Thymus (tissue), 14 donors: Measurements from ENCODE around the gene DEFB127. TPM values are rescaled to one million over a fixed set of nuclear protein-coding genes. Genes with fewer than 3 reads are reported as not detected.
"Not testable (repeated sequence)": the region's sequence is repeated elsewhere in the genome, so short reads cannot be mapped to it uniquely, and the experiment has no call there.

Experiments
- DNase-seq, 9 donors: peaks; one replicate each; pipeline ENCODE4 v3.0.0-alpha.2; 2013; ENCODE audit warnings: low spot score in 9 of 9, low read depth in 6 of 9, missing footprints in 1 of 9
- H3K27ac ChIP-seq, 2 donors: one replicate each; pipeline ENCODE4 v1.5.1; 2013; ENCODE audit warnings: control low read depth in 1 of 2, low read depth in 1 of 2, low read length in 1 of 2, mild to moderate bottlenecking in 1 of 2, moderate library complexity in 1 of 2
- H3K27me3 ChIP-seq, 2 donors: one replicate each; pipeline ENCODE4 v1.5.1; 2013; ENCODE audit warnings: low read length in 1 of 2; ENCODE audit not compliant: control insufficient read depth in 2 of 2, insufficient read depth in 1 of 2
- H3K36me3 ChIP-seq, 2 donors: one replicate each; pipeline ENCODE4 v1.5.1; 2013; ENCODE audit warnings: low read length in 1 of 2, mild to moderate bottlenecking in 1 of 2, moderate library complexity in 1 of 2; ENCODE audit not compliant: control insufficient read depth in 2 of 2, insufficient read depth in 2 of 2
- H3K4me1 ChIP-seq, 2 donors: one replicate each; pipeline ENCODE4 v1.5.1; 2013; ENCODE audit warnings: low read length in 2 of 2; ENCODE audit not compliant: control insufficient read depth in 2 of 2, insufficient read depth in 2 of 2
- H3K4me3 ChIP-seq, 2 donors: one replicate each; pipeline ENCODE4 v1.5.1; 2013; ENCODE audit warnings: low read length in 2 of 2, control low read depth in 1 of 2, mild to moderate bottlenecking in 1 of 2
- H3K9me3 ChIP-seq, 2 donors: one replicate each; pipeline ENCODE4 v1.5.1; 2013; ENCODE audit warnings: low read length in 1 of 2, mild to moderate bottlenecking in 1 of 2; ENCODE audit not compliant: control insufficient read depth in 2 of 2, insufficient read depth in 1 of 2
- WGBS: extraction: QIAGEN DNeasy Blood & Tissue Kit; methylation state at CpG from one replicate; pipeline ENCODE4 v1.1.7; 2013; 5-methylcytosine and 5-hydroxymethylcytosine counted together
- long read RNA-seq, 10 donors: transcript quantifications; one replicate each; lab custom pipeline, GENCODE V29; 2026
- polyA plus RNA-seq: library from polyadenylated mRNA; stranded (reverse); fragments of 200-250 nt; gene quantifications from one replicate; pipeline ENCODE4 v1.2.3, GENCODE V29; 2013
- total RNA-seq: library from RNA; stranded (reverse); fragments of 120-200 nt; gene quantifications from one replicate; pipeline ENCODE4 v1.2.4, GENCODE V29; 2013
- donor health status: healthy.

DEFB127 gene, protein sequence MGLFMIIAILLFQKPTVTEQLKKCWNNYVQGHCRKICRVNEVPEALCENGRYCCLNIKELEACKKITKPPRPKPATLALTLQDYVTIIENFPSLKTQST
- total RNA-seq (not detected), polyA plus RNA-seq (not detected)
- long read RNA-seq, donor 1, result 0 reads
- long read RNA-seq, donor 2, result 0 reads
- long read RNA-seq, donor 3, result 0 reads
- long read RNA-seq, donor 4, result 0 reads
- long read RNA-seq, donor 5, result 0 reads
- long read RNA-seq, donor 6, result 0 reads
- long read RNA-seq, donor 7, result 0 reads
- long read RNA-seq, donor 8, result 0 reads
- long read RNA-seq, donor 9, result 0 reads
- long read RNA-seq, donor 10, result 0 reads

DNA sequence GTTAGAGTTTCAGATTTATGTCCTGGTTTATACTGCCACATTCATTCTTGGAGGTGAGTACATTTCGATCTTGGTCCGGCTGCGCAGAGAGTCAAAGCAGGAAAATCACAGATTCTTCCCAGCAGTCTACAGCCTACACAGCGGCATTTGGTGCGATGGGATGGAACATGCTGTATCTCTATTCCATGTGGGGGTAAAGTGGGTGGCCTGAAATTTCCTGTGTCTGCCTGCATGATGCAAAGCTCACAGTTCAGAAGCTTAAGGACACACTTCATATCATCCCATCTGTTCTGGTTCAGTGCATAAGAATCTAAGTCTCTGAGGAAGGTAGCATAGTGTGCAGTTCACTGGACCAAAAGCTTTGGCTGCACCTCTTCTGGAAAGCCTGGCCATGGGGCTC is at the start of gene DEFB127:
DEFB127 (plus strand) TSS at position 301 of the 400 bp plus-strand sequence; CDS start at position 392, 91 bp downstream.
- Histone ChIP-seq H3K9me3 (no peaks in the 10 kb centered on the region), H3K27me3 (no peaks in the 10 kb centered on the region), H3K4me1 (no peaks in the 10 kb centered on the region), H3K4me3 (no peak within 1 kb of the TSS), H3K27ac (no peak within 1 kb of the TSS), H3K36me3 (no peaks in the 10 kb centered on the region)
- 87% methylated on average over 5 of the region's 5 CpGs for WGBS
- DNase-seq, result no peak

DNA sequence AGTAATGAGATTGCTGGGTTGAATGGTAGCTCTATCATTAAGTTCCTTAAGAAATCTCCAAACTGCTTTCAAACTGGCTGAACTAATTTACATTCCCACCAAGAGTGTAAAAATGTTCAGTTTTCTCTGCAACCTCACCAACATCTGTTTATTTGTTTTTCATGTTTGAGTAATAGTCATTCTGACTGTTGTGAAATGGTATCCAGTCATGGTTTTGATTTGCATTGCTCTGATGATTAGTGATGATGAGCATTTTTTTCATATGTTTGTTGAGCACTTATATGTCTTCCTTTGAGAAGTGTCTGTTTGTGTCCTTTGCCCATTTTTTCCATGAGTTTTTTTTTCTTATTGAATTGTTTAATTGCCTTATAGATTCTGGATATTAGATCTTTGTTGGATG is 44.9 kb upstream of the DEFB127 start:
- no peak overlapping the region for H3K27ac ChIP-seq
- no peaks in the 10 kb centered on the region for H3K27me3 ChIP-seq
- H3K36me3 ChIP-seq, result no peaks in the 10 kb centered on the region
- H3K9me3 ChIP-seq, result peaks cover 0 to 5% of the 10 kb centered on the region in 2 donors
- H3K4me3 ChIP-seq, result no peak overlapping the region
- H3K4me1 ChIP-seq, result no peaks in the 10 kb centered on the region
- no peak for DNase-seq

DNA sequence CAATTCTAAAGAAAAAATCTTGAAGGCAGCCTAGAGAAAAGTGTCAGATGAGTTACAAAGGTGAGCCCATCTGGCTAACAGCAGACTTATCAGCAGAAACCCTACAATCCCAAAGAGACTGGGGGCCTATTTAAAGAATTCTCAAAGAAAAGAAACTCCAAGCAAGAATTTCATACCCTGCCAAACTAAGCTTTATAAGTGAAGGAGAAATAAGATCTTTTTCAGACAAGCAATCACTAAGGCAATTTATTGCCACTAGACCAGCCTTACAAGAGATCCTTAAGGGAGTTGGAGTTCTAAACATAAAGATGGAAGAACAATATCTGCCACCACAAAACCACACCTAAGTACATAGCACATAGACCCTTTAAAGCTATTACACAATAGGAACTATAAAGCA is 39.7 kb upstream of the DEFB127 start:
- Histone ChIP-seq H3K27me3 (no peaks in the 10 kb centered on the region), H3K4me3 (no peak overlapping the region), H3K27ac (no peak overlapping the region), H3K36me3 (no peaks in the 10 kb centered on the region), H3K9me3 (peaks cover 0 to 5% of the 10 kb centered on the region in 2 donors), H3K4me1 (no peaks in the 10 kb centered on the region)
- DNase-seq, result no peak

DNA sequence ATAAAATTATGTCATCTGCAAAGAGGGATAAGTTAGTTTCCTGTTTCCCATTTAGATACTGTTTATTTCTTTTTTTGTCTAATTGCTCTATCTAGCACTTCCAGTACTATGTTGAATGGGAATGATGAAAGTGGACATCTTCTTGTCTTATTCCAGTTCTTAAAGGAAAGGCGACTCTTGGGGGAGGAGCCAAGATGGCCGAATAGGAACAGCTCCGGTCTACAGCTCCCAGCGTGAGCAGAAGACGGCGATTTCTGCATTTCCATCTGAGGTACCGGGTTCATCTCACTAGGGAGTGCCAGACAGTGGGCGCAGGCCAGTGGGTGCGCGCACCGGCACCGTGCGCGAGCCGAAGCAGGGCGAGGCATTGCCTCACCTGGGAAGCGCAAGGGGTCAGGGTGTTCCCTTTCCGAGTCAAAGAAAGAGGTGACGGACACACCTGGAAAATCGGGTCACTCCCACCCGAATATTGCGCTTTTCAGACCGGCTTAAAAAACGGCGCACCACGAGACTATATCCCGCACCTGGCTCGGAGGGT is 27.4 kb upstream of the DEFB127 start:
- not testable (repeated sequence) for H3K36me3 ChIP-seq, H3K4me3 ChIP-seq, H3K4me1 ChIP-seq, DNase-seq, H3K9me3 ChIP-seq, H3K27ac ChIP-seq, H3K27me3 ChIP-seq
- WGBS, result 87% methylated on average over 28 of the region's 28 CpGs

DNA sequence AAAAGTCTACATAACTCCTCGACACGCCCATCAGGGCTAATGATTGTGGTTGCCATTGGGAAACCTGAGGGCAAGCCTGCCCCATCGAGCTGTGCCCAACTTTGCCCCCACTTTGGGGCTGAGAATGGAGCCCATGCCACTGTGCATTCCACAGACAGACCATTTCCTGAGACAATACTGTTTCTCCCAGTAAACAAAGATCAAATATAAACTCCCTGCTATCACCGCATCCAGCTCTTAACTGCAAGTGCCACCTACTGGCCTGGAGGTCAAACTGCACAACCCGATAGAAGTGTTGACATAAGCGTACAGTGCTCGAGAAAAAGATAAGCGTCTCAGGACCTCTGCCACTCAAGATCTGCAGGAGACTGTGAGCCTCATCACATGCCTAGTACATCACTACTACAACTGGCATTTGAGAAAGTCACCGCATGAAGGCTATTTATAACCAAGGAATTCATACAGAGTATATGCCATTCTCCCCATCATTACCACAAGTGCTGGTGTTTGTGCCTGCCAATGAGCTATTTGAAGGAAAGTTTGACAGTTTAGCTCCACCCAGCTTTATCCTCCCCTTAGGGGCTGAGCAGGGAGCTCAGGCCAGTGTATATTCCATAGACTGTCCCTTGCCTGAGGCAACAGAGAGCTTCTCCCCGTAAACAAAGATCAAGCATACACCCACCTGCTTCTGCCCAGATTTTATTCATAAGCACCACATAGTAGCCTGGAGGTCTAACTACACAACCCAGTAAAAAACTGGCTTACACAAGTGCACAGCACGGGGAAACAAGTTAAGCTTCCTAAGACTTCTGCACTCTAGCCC is 19.4 kb upstream of the DEFB127 start:
- no peak for DNase-seq
- WGBS, result 95% methylated on average over 11 of the region's 11 CpGs
- H3K27ac ChIP-seq, result no peak overlapping the region
- H3K27me3 ChIP-seq, result no peaks in the 10 kb centered on the region
- H3K36me3 ChIP-seq, result no peaks in the 10 kb centered on the region
- no peak overlapping the region for H3K4me3 ChIP-seq
- no peaks in the 10 kb centered on the region for H3K4me1 ChIP-seq
- H3K9me3 ChIP-seq, result peaks cover 0 to 6% of the 10 kb centered on the region in 2 donors

DNA sequence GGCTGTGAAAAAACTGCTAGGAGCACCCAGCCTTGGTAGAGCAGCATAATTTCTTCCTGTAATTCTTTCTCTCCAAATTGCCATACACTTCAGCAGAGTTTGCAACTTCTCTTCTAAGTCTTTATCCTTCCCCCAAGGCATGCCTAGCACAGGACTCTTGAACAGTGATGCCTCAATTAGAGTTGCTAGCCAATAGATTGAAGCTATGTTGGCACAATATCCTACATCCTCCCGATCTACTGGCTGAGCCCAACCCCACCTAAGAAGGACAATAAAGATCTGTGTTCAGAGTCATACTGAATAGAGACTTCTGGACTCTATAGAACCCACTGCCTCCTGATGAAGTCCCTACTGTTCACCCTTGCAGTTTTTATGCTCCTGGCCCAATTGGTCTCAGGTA is 15.0 kb upstream of the DEFB127 start, which contains the start of gene DEFB126:
DEFB126 (plus strand) TSS at position 301 of the 400 bp plus-strand sequence; CDS start at position 340, 39 bp downstream.
- 78% methylated on average over 1 of the region's 1 CpG for WGBS
- no peak for DNase-seq
- peaks cover 0 to 2% of the 10 kb centered on the region in 2 donors for H3K27me3 ChIP-seq
- no peak within 1 kb of the TSS for H3K27ac ChIP-seq
- H3K9me3 ChIP-seq, result peaks cover 0 to 6% of the 10 kb centered on the region in 2 donors
- no peaks in the 10 kb centered on the region for H3K4me1 ChIP-seq
- no peaks in the 10 kb centered on the region for H3K36me3 ChIP-seq
- H3K4me3 ChIP-seq, result no peak within 1 kb of the TSS

DNA sequence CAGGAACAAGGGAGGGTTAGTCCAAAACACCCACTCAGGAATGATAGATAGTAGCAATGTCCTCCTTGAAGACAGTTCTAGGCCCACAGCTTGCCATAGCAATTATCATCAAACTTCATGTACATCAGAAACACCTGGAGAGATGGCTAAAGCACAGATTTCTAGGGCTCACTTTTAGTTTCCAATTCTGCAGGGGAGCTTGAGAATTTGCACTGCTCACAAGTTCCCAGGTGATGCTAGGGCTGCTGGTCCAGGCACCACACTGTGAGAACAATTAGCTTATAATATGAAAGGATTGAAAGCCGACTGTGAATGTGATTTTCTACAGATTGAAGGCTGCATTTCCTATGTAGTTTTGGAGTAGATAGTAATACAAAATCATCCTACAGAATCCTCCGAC is 11.4 kb upstream of the DEFB127 start:
- 75% methylated on average over 2 of the region's 2 CpGs for WGBS
- H3K4me1 ChIP-seq, result no peaks in the 10 kb centered on the region
- H3K4me3 ChIP-seq, result no peak overlapping the region
- H3K36me3 ChIP-seq, result no peaks in the 10 kb centered on the region
- DNase-seq, result no peak
- peaks cover 0 to 2% of the 10 kb centered on the region in 2 donors for H3K27me3 ChIP-seq
- no peak overlapping the region for H3K27ac ChIP-seq
- H3K9me3 ChIP-seq, result no peaks in the 10 kb centered on the region

DNA sequence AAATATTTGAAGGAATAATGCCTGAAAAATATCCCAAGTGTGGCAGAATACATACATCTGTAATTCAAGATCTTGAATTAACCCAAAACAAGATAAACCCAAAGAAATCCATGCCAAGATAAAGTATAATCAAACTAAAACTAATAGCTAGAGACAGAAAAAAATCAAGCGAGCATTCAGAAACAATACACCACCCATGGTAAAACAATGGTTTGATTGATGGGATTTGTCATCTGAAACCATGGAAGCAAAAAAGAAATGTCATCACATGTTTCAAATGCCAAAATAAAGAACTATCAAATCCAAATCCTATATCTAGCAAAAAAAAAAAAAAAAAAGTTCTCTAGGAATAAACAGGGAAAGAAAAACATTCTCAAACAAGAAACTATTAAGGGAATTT is 5.1 kb upstream of the DEFB127 start:
- 92% methylated on average over 1 of the region's 1 CpG for WGBS
- Histone ChIP-seq H3K36me3 (no peaks in the 10 kb centered on the region), H3K27me3 (no peaks in the 10 kb centered on the region), H3K9me3 (no peaks in the 10 kb centered on the region), H3K4me1 (no peaks in the 10 kb centered on the region), H3K4me3 (no peak overlapping the region), H3K27ac (no peak overlapping the region)
- DNase-seq, result no peak

DNA sequence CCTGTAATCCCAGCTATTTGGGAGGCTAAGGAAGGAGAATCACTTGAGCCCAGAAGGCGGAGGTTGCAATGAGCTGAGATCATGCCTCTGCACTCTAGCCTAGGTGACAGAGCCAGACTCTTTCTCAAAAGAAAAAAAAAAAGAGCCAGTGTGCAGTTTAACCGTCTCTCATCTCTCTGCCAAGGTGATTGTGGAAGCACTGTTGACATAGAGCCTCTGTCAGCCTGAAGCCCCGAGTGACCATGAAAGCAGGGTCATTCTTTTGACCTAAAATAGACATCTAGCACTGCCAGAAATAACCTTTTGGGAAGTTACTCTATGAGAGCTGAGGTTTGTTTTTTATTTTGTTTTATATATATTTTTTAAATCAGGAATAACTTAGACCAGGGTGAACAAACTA is 7.4 kb downstream of the DEFB127 start:
- no peak for DNase-seq
- no peak overlapping the region for H3K27ac ChIP-seq
- H3K27me3 ChIP-seq, result no peaks in the 10 kb centered on the region
- H3K9me3 ChIP-seq, result no peaks in the 10 kb centered on the region
- WGBS, result 75% methylated on average over 3 of the region's 3 CpGs
- H3K36me3 ChIP-seq, result no peaks in the 10 kb centered on the region
- no peaks in the 10 kb centered on the region for H3K4me1 ChIP-seq
- no peak overlapping the region for H3K4me3 ChIP-seq
